22Rv1 (cell line): ENCODE results near the gene MEF2C.

ENCODE experiments used
- CTCF ChIP-seq: fragments of 450-650 bp; IDR thresholded peaks from 2 replicates; pipeline ENCODE4 v1.5.1; 2017; ENCODE audit warnings: mild to moderate bottlenecking
- ZFX ChIP-seq: fragments of 450-650 bp; IDR thresholded peaks from 2 replicates; pipeline ENCODE4 v1.6.1; 2017; ENCODE audit warnings: antibody characterized with exemption, borderline replicate concordance

- TF ChIP-seq CTCF (no peak), ZFX (no peak)
These were observed 193.1 kb downstream of the MEF2C start for GRCh38 chr5:88689668-88690408.
